GM12878 (cell line): ENCODE results near the gene SEMA5B.

Experiments used
- GABPA ChIP-seq: IDR thresholded peaks from 2 replicates; pipeline ENCODE4 v1.6.1; 2014; ENCODE audit warnings: antibody characterized with exemption, low read depth, mild to moderate bottlenecking, inconsistent platforms
- IRF4 ChIP-seq: IDR thresholded peaks from 2 replicates; pipeline ENCODE4 v1.6.1; 2011; ENCODE audit warnings: low read depth, low read length
- NR2C2 ChIP-seq: IDR thresholded peaks from 2 replicates; pipeline ENCODE4 v1.6.1; 2011; ENCODE audit warnings: borderline replicate concordance, low read depth; ENCODE audit not compliant: control insufficient read depth, insufficient read length
- POLR2A ChIP-seq: IDR thresholded peaks from 2 replicates; pipeline ENCODE4 v1.6.1; 2011; ENCODE audit warnings: low read depth, mild to moderate bottlenecking, low read length
- RAD51 ChIP-seq: fragments of 450-650 bp; IDR thresholded peaks from 2 replicates; pipeline ENCODE4 v1.6.1; 2016; ENCODE audit warnings: moderate library complexity, mild to moderate bottlenecking, inconsistent platforms
- SIX5 ChIP-seq: IDR thresholded peaks from 2 replicates; pipeline ENCODE4 v1.6.1; 2011; ENCODE audit warnings: mild to moderate bottlenecking, low read depth, low read length, moderate library complexity; ENCODE audit not compliant: severe bottlenecking
- SREBF1 ChIP-seq: IDR thresholded peaks from 2 replicates; pipeline ENCODE4 v1.6.1; 2012; ENCODE audit warnings: mild to moderate bottlenecking, low read length
- TF ChIP-seq, protein P1 (sequence below), 3 experiments: IDR thresholded peaks in 2 of 3; conservative IDR thresholded peaks in 1 of 3; 2 replicates each; pipeline ENCODE4 v1.5.1; 2011; ENCODE audit warnings: low read depth in 3 of 3, low read length in 3 of 3, mild to moderate bottlenecking in 3 of 3, control low read depth in 2 of 3, moderate library complexity in 2 of 3, inconsistent platforms in 1 of 3, mixed read lengths in 1 of 3; ENCODE audit not compliant: control insufficient read depth in 2 of 3, insufficient read depth in 1 of 3; ENCODE audit errors: extremely low read depth in 1 of 3
- TF ChIP-seq, protein P2 (sequence below): fragments of 450-650 bp; IDR thresholded peaks from 2 replicates; pipeline ENCODE4 v1.6.1; 2014; ENCODE audit warnings: mild to moderate bottlenecking
- TF ChIP-seq, protein P3 (sequence below): IDR thresholded peaks from 2 replicates; pipeline ENCODE4 v1.6.1; 2012; ENCODE audit warnings: mild to moderate bottlenecking, low read depth, low read length
- TF ChIP-seq, protein P4 (sequence below): IDR thresholded peaks from 2 replicates; pipeline ENCODE4 v1.6.1; 2012; ENCODE audit warnings: low read depth, low read length, improper control_type of control experiment

DNA sequence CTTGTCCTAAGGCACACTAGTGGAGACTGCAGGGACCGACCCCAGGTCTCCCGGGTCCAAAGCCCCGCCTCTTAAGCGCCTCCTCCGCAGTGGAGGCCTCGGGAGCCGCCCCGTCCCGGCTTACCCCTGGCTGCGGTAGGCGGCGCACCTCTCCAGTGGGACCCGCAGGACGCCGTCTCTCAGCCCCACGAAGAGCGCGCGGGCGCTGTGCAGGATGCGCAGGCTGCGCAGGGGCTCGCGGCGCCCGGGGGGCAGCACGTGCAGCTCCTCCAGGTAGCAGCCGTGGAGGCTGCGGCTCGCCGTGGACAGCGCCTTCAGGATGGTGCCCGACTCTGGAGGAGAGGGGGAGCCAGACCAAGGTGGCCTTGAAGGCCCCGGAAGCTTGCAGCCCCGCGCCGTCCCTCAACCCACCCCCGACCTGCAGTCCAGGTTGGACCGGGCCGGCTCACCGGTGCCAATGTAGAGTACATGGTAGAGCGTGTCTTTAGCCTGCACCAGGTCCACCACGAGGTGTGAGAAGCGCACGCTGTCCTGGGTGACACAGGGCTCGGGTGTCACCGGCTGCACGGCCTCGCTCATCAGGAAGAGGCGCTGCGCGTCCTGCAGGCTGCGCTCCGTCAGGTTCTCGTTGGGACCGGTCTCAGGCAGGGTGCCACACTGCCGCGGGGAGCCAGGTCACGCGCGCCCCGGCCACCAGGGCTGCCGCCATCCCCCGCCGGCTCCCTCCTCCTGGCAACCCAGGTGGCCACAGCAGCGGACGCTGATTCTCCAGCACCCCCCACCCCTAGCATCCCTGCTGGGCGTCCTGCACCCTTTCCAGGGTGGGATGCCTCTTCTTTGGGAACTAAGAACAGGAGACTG lies 105.5 kb downstream of the SEMA5B start:
- TF ChIP-seq, protein P1, sequence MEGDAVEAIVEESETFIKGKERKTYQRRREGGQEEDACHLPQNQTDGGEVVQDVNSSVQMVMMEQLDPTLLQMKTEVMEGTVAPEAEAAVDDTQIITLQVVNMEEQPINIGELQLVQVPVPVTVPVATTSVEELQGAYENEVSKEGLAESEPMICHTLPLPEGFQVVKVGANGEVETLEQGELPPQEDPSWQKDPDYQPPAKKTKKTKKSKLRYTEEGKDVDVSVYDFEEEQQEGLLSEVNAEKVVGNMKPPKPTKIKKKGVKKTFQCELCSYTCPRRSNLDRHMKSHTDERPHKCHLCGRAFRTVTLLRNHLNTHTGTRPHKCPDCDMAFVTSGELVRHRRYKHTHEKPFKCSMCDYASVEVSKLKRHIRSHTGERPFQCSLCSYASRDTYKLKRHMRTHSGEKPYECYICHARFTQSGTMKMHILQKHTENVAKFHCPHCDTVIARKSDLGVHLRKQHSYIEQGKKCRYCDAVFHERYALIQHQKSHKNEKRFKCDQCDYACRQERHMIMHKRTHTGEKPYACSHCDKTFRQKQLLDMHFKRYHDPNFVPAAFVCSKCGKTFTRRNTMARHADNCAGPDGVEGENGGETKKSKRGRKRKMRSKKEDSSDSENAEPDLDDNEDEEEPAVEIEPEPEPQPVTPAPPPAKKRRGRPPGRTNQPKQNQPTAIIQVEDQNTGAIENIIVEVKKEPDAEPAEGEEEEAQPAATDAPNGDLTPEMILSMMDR (IDR thresholded peaks at IDR 0.05 in 2 of 3, conservative IDR thresholded peaks at IDR 0.05 in 1 of 3; ENCODE audit: control insufficient read depth in 2 of 3, extremely low read depth in 1 of 3, insufficient read depth in 1 of 3, low read depth in 3 of 3, low read length in 3 of 3) = 0 out of 6 replicates have a peak, but pooled peaks of 1 of the 3 experiments have one; percentile 16
- no peak for TF ChIP-seq NR2C2
- TF ChIP-seq, protein P2, sequence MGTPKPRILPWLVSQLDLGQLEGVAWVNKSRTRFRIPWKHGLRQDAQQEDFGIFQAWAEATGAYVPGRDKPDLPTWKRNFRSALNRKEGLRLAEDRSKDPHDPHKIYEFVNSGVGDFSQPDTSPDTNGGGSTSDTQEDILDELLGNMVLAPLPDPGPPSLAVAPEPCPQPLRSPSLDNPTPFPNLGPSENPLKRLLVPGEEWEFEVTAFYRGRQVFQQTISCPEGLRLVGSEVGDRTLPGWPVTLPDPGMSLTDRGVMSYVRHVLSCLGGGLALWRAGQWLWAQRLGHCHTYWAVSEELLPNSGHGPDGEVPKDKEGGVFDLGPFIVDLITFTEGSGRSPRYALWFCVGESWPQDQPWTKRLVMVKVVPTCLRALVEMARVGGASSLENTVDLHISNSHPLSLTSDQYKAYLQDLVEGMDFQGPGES = no peak
- TF ChIP-seq SREBF1 = no peak
- TF ChIP-seq, protein P3, sequence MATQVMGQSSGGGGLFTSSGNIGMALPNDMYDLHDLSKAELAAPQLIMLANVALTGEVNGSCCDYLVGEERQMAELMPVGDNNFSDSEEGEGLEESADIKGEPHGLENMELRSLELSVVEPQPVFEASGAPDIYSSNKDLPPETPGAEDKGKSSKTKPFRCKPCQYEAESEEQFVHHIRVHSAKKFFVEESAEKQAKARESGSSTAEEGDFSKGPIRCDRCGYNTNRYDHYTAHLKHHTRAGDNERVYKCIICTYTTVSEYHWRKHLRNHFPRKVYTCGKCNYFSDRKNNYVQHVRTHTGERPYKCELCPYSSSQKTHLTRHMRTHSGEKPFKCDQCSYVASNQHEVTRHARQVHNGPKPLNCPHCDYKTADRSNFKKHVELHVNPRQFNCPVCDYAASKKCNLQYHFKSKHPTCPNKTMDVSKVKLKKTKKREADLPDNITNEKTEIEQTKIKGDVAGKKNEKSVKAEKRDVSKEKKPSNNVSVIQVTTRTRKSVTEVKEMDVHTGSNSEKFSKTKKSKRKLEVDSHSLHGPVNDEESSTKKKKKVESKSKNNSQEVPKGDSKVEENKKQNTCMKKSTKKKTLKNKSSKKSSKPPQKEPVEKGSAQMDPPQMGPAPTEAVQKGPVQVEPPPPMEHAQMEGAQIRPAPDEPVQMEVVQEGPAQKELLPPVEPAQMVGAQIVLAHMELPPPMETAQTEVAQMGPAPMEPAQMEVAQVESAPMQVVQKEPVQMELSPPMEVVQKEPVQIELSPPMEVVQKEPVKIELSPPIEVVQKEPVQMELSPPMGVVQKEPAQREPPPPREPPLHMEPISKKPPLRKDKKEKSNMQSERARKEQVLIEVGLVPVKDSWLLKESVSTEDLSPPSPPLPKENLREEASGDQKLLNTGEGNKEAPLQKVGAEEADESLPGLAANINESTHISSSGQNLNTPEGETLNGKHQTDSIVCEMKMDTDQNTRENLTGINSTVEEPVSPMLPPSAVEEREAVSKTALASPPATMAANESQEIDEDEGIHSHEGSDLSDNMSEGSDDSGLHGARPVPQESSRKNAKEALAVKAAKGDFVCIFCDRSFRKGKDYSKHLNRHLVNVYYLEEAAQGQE = no peak
- no peak for TF ChIP-seq RAD51
- no peak for TF ChIP-seq POLR2A
- no peak for TF ChIP-seq IRF4
- TF ChIP-seq GABPA = no peak
- no peak for TF ChIP-seq SIX5
- TF ChIP-seq, protein P4, sequence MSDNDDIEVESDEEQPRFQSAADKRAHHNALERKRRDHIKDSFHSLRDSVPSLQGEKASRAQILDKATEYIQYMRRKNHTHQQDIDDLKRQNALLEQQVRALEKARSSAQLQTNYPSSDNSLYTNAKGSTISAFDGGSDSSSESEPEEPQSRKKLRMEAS = no peak
